Muscle layer of duodenum (tissue), 2 donors: Measurements from ENCODE around the gene NDUFS5.
"Not testable (repeated sequence)": the region's sequence is repeated elsewhere in the genome, so short reads cannot be mapped to it uniquely, and the experiment has no call there.

Experiments
- H3K27ac ChIP-seq: one replicate; pipeline ENCODE4 v1.7.0; 2013; ENCODE audit warnings: mild to moderate bottlenecking, low read length
- H3K27me3 ChIP-seq: one replicate; pipeline ENCODE4 v1.7.0; 2013; ENCODE audit warnings: low read depth, mild to moderate bottlenecking, control low read depth, low read length
- H3K36me3 ChIP-seq, 2 donors: one replicate each; pipeline ENCODE4 v1.7.0; 2013; ENCODE audit warnings: low read length in 2 of 2, control low read depth in 1 of 2, mild to moderate bottlenecking in 1 of 2; ENCODE audit not compliant: insufficient read depth in 2 of 2, control insufficient read depth in 1 of 2
- H3K4me1 ChIP-seq, 2 donors: one replicate each; pipeline ENCODE4 v1.7.0; 2013; ENCODE audit warnings: low read length in 2 of 2, mild to moderate bottlenecking in 2 of 2, control low read depth in 1 of 2, moderate library complexity in 1 of 2; ENCODE audit not compliant: insufficient read depth in 2 of 2, control insufficient read depth in 1 of 2
- H3K4me3 ChIP-seq, 2 donors: one replicate each; pipeline ENCODE4 v1.7.0; 2013; ENCODE audit warnings: low read length in 2 of 2, low read depth in 1 of 2, mild to moderate bottlenecking in 1 of 2
- H3K9me3 ChIP-seq, 2 donors: one replicate each; pipeline ENCODE4 v1.7.0; 2013; ENCODE audit warnings: low read length in 2 of 2, control low read depth in 1 of 2, mild to moderate bottlenecking in 1 of 2; ENCODE audit not compliant: control insufficient read depth in 1 of 2
- donor health status: healthy.

NDUFS5 gene

GRCh38 chr1:39026051-39026865 is at the start of gene NDUFS5:
Gene NDUFS5, plus strand, starts transcription at chr1:39026350. Its CDS starts 2,375 bp downstream, at chr1:39028725.
- Histone ChIP-seq H3K4me3 (peak within 1 kb of the TSS; percentile 81 to 96), H3K4me1 (peaks cover 0 to 16% of the 10 kb centered on the region in 2 donors), H3K36me3 (peaks cover 10 to 22% of the 10 kb centered on the region in 2 donors), H3K9me3 (no peaks in the 10 kb centered on the region), H3K27me3 (no peaks in the 10 kb centered on the region), H3K27ac (peak within 1 kb of the TSS; percentile 100)

DNA sequence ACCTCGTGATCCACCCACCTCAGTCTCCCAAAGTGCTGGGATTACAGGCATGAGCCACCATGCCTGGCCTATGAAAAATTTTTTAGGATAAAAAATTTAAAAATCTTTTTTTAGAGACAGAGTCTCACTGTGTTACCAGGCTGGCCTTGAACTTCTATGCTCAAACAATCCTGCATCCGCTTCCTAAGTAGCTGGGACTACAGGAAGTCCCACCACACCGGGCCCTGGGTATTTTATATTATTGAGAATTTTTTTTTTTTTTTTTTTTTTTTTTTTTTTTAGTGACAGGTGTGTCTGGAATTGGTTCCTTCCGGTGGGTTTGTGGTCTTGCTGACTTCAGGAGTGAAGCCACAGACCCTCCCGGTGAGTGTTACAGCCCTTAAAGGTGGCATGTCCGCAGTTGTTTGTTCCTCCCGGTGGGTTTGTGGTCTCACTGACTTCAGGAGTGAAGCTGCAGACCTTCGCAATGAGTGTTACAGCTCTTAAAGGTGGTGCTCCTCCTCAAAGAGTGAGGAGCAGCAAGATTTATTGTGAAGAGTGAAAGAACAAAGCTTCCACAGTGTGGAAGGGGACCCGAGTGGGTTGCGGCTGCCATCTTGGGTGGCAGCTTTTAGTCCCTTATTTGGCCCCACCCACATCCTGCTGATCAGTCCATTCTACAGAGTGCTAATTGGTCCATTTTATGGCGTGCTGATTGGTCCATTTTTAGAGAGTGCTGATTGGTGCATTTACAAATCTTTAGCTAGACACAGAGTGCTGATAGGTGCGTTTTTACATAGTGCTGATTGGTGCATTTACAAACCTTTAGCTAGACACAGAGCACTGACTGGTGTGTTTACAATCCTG is 48.5 kb upstream of the NDUFS5 start:
- H3K4me3 ChIP-seq, H3K27me3 ChIP-seq, H3K27ac ChIP-seq, H3K4me1 ChIP-seq, H3K9me3 ChIP-seq, H3K36me3 ChIP-seq: not testable (repeated sequence)

GRCh38 chr1:38978245-38978542 is 48.0 kb upstream of the NDUFS5 start:
- not testable (repeated sequence) for H3K36me3 ChIP-seq, H3K4me3 ChIP-seq, H3K9me3 ChIP-seq, H3K27me3 ChIP-seq, H3K27ac ChIP-seq, H3K4me1 ChIP-seq

DNA sequence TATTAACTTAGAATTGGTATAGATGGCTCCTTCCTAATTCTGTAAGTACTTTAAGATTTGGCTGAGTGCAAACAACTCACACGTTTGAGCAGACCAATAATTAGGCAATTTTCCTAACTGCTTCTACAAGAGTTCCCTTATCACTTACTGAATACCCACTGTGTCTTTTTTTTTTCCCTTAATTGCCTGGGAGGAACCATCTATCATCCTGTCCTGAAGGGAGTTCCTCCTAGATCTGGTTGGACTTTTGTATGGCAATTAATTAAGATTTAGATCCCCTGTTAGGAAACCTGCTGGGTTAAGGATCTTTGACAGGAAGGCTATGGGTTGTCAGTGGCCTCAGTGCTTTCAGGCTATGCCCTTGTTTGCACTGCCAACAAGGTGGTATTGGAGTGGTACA is 46.8 kb upstream of the NDUFS5 start:
- not testable (repeated sequence) for H3K27me3 ChIP-seq, H3K9me3 ChIP-seq, H3K36me3 ChIP-seq, H3K4me1 ChIP-seq, H3K27ac ChIP-seq, H3K4me3 ChIP-seq

DNA sequence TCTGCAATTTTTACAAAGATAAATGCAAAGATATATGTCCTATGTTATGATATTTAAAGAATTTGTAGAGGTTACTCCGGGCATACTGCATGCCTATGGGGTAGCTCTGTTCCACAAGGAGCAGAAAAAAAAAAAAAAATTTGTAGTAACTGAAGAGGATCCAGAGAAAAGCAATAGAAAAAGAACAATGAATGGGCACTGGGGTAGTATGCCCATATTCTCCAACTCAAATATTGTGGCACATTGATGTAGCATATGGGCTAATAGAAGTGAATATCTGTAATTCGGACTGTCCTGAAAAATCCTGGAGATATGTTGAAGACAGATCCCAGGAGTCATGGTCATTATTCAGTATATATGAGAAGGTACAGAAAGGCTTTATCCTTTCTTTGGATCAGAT is 36.2 kb upstream of the NDUFS5 start:
- H3K4me1 ChIP-seq = peaks cover 10 to 18% of the 10 kb centered on the region in 2 donors
- H3K4me3 ChIP-seq = no peak overlapping the region
- no peak overlapping the region for H3K27ac ChIP-seq
- no peaks in the 10 kb centered on the region for H3K9me3 ChIP-seq
- H3K27me3 ChIP-seq = no peaks in the 10 kb centered on the region
- H3K36me3 ChIP-seq = peaks cover 0 to under 1% of the 10 kb centered on the region in 2 donors

DNA sequence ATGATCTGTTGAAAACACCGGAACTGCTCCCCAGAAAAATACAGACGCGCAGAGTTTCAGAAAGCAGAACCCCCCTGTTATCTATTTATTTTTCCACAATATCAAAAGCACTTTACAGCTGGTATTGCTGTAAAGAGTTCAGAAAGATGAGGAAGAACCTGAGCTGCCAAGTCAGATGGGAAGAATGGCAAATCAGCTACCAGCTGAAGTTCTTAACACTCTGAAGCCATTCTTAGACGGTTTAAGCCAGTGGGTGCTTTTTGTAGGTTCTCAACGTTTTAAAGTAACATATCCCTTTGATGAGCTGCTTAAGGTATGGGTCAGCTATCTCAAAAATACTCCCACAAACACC is 35.8 kb upstream of the NDUFS5 start:
- H3K9me3 ChIP-seq = no peaks in the 10 kb centered on the region

GRCh38 chr1:38990738-38991637 is 35.2 kb upstream of the NDUFS5 start, which contains the start of gene AKIRIN1:
Gene AKIRIN1, plus strand, starts transcription at chr1:38991276. Its CDS starts 105 bp downstream, at chr1:38991381.
- H3K27ac ChIP-seq = peak within 1 kb of the TSS; percentile 86
- peaks cover 3 to 4% of the 10 kb centered on the region in 2 donors for H3K36me3 ChIP-seq
- peak within 1 kb of the TSS; percentile 87 for H3K4me3 ChIP-seq
- peaks cover 10 to 18% of the 10 kb centered on the region in 2 donors for H3K4me1 ChIP-seq
- no peaks in the 10 kb centered on the region for H3K27me3 ChIP-seq
- H3K9me3 ChIP-seq = no peaks in the 10 kb centered on the region

More for the DNA sequence above, 35.8 kb upstream of the NDUFS5 start:
- no peaks in the 10 kb centered on the region for H3K27me3 ChIP-seq
- peaks cover 10 to 18% of the 10 kb centered on the region in 2 donors for H3K4me1 ChIP-seq
- H3K27ac ChIP-seq = peak overlapping the region; percentile 57
- peak overlapping the region; percentile 61 to 87 for H3K4me3 ChIP-seq
- H3K36me3 ChIP-seq = peaks cover 3 to 4% of the 10 kb centered on the region in 2 donors

DNA sequence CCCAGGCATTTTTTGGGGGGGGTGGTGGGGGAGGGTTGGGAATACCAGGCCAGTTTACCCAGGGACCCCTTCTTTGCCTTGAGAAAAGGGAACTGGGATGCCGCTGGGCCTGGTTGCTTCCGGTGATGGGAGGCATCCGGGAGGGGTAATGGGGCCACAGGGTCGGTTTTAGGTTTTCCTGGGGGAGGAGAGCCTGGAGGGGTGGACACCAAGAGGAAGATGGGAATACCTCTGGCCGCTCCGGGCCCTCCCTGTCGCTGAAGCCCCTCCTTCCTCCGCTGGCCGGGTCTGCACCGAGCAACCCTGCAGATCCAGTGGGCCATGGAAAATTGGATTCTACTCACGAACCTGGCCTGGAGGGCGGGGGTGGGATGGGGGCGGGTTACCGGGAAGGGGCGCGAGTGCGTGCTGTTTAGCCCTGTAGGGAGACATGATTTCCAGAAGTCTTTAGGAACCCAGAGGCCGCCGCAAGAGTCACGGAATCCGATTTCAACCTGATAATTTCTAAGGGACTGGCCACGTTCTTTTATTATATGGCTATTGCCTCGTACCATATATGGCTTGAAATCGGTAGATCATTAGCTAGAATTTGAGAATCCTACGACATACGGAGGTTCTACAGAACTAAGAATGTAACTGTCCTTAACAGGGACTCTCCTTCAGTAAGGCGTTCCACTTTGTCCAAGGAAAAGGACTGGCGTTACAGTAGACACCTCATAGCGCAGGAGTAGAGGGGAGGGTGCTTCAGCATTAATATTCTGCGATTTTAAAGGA is 34.3 kb upstream of the NDUFS5 start:
- peaks cover 3 to 4% of the 10 kb centered on the region in 2 donors for H3K36me3 ChIP-seq
- no peaks in the 10 kb centered on the region for H3K27me3 ChIP-seq
- peak overlapping the region; percentile 87 for H3K4me3 ChIP-seq
- peaks cover 10 to 23% of the 10 kb centered on the region in 2 donors for H3K4me1 ChIP-seq
- H3K27ac ChIP-seq = peak overlapping the region; percentile 86
- no peaks in the 10 kb centered on the region for H3K9me3 ChIP-seq

DNA sequence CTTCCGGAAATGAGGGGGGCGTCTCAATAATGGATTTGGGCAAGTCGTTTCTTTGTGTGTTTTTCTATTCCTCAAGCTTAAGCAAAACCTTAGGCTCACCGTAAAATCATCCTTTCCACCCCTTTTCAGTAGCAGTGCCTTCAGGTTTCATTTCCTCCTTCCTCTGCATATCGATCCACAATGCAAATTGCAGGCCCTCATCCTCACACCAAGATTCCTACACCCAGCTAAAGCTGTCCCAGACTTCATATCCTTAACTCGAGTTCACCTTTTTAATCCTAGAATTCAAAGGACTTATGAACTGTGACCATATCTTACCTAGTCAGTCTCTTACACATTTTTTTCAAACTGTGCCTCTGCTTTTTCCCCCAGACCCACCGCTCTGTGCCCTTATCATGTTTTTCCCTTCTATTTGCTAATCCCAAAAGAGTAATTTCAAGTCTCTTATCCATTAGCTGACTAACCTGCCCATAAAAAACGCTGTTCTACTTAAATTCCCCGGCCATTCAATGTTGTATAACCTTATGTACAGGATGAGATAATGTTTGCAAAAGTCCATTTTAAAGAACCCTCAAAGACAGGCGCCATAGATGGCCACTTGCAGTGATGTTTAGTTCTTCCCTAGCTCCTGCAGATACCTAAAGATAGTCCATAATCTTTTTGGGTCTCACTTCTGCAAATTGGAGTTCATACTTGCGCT is 33.6 kb upstream of the NDUFS5 start:
- Histone ChIP-seq H3K36me3 (peaks cover 3 to 4% of the 10 kb centered on the region in 2 donors), H3K27me3 (no peaks in the 10 kb centered on the region), H3K9me3 (no peaks in the 10 kb centered on the region), H3K27ac (peak overlapping the region; percentile 86), H3K4me1 (peaks cover 10 to 29% of the 10 kb centered on the region in 2 donors), H3K4me3 (peak overlapping the region; percentile 87)

DNA sequence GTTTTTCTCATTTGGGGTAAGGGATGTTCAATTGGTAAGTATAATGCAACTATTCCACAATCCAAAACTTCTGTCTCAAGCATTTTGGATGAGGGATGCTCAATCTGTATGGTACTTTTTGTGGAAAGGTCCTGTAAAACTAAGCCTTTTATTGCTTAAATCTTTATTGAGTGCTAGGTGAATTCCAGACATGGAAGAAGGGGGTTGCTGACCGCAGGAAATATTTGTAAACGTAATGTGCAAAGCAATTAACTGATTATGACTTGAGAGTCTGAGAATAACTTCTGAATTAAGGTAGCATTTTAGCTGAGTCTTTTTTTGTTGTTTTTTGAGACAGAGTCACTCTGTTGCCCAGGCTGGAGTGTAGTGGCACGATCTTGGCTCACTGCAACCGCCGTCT is 32.0 kb upstream of the NDUFS5 start:
- Histone ChIP-seq H3K4me3 (no peak overlapping the region), H3K27me3 (no peaks in the 10 kb centered on the region), H3K27ac (no peak overlapping the region), H3K36me3 (peaks cover 8 to 17% of the 10 kb centered on the region in 2 donors), H3K4me1 (peaks cover 10 to 35% of the 10 kb centered on the region in 2 donors), H3K9me3 (no peaks in the 10 kb centered on the region)
